ENCODE results near the gene ZNF784. TPM values are rescaled to one million over a fixed set of nuclear protein-coding genes. Genes with fewer than 3 reads are reported as not detected.

Gene ZNF784
- total and polyA plus RNA-seq, 2 of the 13 experiments (the other 11 are each of a cell fraction or from before 2014, with no cell fraction given): 4.1 to 4.2 TPM

DNA sequence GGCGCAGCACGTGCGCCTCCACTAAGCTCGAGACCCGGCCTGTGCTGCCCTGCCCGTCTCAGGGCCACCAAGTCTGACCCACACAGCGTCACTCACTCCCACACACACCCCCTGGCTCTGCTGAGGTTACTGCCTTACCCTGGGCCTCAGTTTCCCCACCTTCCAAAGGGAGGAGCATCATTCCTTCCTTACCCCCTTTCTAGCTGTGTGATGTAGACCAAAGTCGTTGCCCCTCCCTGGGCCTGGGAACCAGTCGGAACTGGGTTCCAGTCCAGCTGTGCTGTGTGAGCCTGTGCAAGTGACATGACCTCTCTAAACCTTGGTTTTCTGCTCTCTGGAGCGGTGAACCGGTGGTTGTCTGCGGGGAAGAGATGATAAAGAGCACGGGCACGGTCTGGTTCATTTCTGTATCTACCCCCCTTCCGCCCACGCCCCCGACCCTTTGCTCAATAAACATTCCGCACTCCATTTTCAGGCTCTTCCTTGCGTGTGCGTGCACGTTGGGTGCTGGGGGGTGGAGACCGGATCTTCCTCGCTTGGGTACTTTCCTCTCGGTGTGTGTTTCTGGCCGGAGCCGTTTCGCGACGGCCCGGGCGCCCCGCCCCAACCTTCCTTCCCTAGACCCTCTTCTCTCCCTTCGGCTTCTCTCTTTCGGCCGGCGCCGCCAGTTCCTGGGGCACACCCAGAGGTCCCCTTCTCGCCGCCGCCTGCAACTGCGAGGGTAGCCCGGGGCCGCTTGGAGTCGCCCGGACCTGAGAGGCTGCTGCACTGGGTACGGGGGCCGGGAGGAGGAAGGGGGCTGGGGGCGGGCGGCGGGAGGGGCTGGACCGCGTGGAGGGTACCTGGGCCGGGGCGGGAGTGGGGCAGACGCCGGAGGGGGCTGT lies 18.9 kb upstream of the ZNF784 start, which contains the start of gene ZNF581 (continued):
- TF ChIP-seq ZNF646 (CRISPR knock-in tag; IDR thresholded peaks at IDR 0.05) (no peak), BRD4 (CRISPR knock-in tag; IDR thresholded peaks at IDR 0.05) (no peak), YEATS2 (CRISPR knock-in tag; IDR thresholded peaks at IDR 0.05; ENCODE audit: borderline replicate concordance) (peak; percentile 86), CC2D1A (CRISPR knock-in tag; IDR thresholded peaks at IDR 0.05) (no peak), SRY (CRISPR knock-in tag; IDR thresholded peaks at IDR 0.05) (peak; percentile 9), LCORL (IDR thresholded peaks at IDR 0.05) (no peak), LCORL (CRISPR knock-in tag; IDR thresholded peaks at IDR 0.05) (0 out of 2 replicates have a peak, but pooled peaks have one; percentile 35), ERF (CRISPR knock-in tag; IDR thresholded peaks at IDR 0.05) (peak; percentile 50; the same call in 1 of the 2 replicates), MAFK (conservative IDR thresholded peaks at IDR 0.05 in 1 of 2, IDR thresholded peaks at IDR 0.05 in 1 of 2; ENCODE audit: low read length in 2 of 2) (no peak), ZMAT5 (CRISPR knock-in tag; IDR thresholded peaks at IDR 0.05; ENCODE audit: borderline replicate concordance, low read depth) (0 out of 2 replicates have a peak, but pooled peaks have one; percentile 38), CENPT (CRISPR knock-in tag; IDR thresholded peaks at IDR 0.05; ENCODE audit: low read depth) (no peak), NR2F2 (IDR thresholded peaks at IDR 0.05; ENCODE audit: borderline replicate concordance, low read depth) (0 out of 2 replicates have a peak, but pooled peaks have one; percentile 54), CREB1 (IDR thresholded peaks at IDR 0.05) (peak; percentile 17; the same call in 1 of the 2 replicates), CREB1 (CRISPR knock-in tag; IDR thresholded peaks at IDR 0.05) (peak; percentile 69; the same call in 1 of the 2 replicates), MAFG (CRISPR knock-in tag; IDR thresholded peaks at IDR 0.05) (no peak), ZFP41 (CRISPR knock-in tag; IDR thresholded peaks at IDR 0.05; ENCODE audit: borderline replicate concordance) (no peak), PHF20 (CRISPR knock-in tag; IDR thresholded peaks at IDR 0.05) (peak; percentile 82), KDM1A (CRISPR knock-in tag; IDR thresholded peaks at IDR 0.05) (no peak), MXD4 (CRISPR knock-in tag; IDR thresholded peaks at IDR 0.05) (peak; percentile 30; the same call in 1 of the 2 replicates), TCF12 (IDR thresholded peaks at IDR 0.05) (no peak), TCF12 (CRISPR knock-in tag; IDR thresholded peaks at IDR 0.05) (0 out of 2 replicates have a peak, but pooled peaks have one; percentile 37)

Measured in HepG2 (cell line).